Stimulated activated CD4-positive, alpha-beta T cell treated with anti-CD3 and anti-CD28 coated beads, TNF-alpha, amount 100 ng/mL, for 24 hours (primary cell): ENCODE results near the gene METTL26.

ENCODE experiments used
- DNase-seq, 3 experiments: peaks; one replicate each; pipeline ENCODE4 v3.0.0-alpha.2; 2020; ENCODE audit warnings: low read depth in 3 of 3

METTL26 gene

DNA sequence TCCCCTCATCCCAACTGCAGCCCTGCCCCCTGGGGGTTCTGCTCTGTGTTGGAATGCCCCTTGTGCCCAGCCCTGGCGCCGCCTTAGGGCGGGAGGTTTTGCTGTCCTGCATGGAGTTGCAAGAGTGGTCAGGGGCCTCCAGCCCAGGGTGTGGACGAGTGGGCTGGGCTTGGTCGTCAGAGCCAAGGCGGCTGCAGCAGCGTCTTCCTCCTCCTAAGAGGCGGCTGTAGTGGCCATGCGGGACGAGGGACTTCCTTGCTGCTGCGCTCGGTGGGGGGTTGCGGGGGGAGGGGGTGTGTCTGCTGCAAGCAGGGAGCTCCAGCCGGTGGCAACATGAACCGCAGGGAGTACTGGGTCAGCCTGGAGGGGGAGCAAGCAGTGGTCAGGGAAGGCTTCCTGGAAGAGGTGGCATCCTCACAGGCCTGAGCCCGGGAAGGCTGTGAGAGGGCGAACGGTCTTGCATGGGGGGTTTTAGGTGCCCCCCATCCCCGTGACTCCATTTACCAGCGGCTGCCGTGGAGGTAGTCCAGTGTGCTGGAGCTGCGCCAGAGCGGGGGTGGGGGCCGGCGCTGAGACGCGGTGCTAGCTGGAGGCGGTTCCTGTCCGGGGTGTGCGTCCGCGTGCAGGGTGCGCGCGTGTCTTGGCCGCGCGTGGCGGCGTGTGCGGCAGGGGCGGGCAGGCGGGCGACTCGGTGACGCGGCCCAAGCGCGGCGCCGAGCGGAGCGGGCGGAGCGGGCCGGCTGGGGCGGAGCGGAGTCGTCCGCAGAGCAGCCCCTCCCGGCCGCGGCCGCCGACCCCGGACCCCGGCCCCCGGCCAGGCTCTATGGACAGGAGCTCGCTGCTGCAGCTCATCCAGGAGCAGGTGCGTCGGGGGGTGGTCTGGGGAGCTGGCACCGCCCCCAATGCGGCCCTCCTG, 39.1 kb upstream of the METTL26 start, which contains the start of gene RHBDL1:
RHBDL1 (plus strand) TSS at position 704 of the 916 bp plus-strand sequence; CDS start at position 824, 120 bp downstream.
- no peak for DNase-seq

DNA sequence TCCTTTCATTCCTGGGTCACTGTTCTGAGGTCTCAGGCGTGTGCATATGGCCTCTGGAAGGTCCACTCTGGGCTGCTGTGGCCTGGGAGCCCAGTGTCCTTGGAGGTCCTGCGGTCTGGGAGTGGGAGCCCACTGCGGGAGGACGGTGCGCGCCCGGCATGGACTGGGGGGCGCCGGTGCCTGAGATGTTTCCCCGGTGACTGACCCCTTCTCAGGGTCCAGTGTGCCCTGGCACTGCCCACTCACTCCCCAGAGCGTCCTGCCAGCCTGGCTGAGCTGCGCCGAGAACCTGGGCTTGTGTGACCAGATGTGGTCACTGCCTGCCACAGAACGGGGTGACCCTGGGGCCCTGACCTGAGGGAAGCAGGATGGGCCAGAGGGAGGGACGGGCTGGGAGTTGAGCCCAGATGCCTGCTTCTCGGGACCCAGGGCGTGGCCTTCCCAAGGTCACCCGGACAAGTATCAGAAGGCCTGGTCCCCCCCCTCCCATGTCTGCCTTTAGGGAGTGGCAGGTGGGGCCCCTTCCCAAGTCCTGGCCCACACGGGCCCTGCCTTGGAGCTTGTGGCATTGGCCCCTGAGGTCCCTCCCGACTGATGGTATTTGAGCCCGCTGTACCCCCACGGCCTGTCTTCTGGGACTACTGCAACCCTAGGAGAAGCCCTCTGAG, 38.2 kb upstream of the METTL26 start:
- no peak for DNase-seq

DNA sequence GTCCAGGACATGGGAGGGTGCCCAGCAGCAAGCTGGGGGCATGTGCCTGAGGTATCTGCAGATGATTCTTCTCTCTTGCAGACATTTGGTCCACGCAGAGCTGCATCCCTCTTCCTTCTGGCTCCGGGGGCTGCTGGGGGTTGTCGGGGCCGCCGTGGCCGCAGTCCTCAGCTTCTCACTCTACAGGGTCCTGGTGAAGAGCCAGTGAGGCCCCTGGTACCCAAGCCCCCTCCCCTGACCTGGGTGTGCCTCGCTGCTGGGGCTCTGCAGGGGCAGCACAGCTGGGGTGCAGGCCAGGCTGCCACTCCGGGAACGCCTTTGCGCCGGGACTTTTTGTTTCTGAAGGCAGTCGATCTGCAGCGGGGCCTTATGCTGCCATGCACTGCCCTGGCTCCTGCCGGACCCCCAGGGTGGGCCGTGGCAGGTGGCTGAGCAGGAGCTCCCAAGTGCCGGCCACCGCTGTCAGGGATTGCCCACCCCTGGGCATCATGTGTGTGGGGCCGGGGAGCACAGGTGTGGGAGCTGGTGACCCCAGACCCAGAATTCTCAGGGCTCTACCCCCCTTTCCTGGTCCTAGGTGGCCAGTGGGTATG, 37.4 kb upstream of the METTL26 start:
- DNase-seq, result no peak

DNA sequence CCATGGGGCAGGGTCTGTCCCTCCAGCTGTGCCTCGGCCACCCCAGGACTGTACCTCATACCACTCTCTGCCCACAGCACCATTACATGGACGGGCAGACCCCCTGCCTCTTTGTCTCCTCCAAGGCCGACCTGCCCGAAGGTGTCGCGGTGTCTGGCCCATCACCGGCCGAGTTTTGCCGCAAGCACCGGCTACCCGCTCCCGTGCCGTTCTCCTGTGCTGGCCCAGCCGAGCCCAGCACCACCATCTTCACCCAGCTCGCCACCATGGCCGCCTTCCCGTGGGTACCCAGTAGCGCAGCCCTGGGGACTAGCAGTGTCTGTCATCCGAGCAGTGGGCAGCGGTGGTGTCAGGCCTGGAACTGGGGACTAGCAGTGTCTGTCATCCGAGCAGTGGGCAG, 36.7 kb upstream of the METTL26 start:
- DNase-seq, result no peak

DNA sequence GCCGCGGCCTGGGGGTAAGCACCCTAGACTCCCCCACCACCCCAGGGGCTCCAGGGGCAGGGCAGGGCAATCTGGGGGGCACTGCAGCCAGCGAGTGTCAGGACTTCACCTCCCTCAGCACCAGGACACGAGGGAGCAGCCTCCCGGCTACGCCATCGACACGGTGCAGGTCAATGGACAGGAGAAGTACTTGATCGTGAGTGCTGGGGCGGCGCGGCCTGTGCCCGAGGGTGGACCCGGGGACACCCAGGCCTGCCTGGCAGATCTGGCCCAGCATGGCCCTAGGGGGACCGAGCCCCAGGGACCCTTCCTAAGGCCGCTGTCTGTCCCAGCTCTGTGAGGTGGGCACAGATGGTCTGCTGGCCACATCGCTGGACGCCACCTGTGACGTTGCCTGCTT, 36.3 kb upstream of the METTL26 start:
- DNase-seq, result no peak

DNA sequence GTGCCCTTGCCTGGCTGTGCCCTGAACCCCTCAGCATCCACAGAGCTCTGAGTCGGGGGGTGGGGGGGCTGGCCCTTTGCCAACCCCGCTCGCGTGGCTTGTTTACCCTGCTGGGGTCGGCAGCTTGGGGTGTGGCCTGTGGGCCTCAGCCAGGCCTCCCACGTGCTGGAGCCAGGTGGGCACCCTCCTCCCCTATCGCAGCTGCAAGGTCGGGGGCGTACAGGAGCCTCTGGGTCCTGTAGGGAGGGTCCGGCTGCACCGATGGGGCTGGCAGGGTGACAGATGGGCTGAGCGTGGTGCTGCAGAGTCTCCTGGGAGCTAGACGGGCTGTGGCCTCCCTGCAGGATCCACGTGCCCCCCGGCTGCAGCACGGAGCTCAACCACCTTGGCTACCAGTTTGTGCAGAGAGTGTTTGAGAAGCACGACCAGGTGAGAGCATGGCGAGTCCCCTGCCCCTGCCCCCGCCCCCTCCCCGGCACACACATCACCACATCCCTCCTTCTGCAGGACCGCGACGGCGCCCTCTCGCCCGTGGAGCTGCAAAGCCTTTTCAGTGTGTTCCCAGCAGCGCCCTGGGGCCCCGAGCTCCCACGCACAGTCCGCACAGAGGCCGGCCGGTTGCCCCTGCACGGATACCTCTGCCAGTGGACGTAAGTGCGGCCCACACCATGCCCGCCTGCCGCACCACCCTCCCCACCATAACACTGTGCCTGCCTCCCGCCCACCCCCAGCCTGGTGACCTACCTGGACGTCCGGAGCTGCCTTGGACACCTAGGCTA, 35.4 kb upstream of the METTL26 start:
- no peak for DNase-seq

DNA sequence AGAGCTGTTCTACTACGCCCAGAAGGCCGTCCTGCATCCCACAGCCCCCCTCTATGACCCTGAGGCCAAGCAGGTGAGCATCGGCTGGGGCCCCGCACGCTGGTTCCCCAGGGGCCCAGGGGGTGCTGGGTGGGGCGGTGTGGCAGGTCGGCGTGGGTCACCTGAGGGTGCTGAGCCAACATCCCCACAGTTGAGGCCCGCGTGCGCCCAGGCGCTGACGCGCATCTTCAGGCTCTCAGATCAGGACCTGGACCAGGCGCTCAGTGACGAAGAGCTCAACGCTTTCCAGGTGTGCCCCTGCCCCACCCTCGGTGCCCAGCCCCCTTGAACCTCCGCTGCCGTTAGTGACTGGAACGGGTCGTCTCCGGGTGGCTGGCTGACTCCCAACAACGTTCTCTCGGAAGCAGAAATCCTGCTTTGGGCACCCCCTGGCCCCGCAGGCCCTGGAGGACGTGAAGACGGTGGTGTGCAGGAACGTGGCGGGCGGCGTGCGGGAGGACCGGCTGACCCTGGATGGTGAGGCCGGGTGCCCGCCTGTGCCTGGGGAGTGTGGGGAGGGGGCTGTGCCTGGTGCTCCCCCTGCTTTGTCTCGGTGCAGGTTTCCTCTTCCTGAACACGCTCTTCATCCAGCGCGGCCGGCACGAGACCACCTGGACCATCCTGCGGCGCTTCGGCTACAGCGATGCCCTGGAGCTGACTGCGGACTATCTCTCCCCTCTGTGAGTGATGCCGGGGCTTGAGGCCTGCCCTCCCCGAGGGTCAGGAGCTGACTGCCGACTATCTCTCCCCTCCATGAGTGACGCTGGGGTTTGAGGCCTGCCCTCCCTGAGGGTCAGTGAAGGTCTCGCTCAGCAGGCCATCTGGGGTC, 34.6 kb upstream of the METTL26 start:
- no peak for DNase-seq

DNA sequence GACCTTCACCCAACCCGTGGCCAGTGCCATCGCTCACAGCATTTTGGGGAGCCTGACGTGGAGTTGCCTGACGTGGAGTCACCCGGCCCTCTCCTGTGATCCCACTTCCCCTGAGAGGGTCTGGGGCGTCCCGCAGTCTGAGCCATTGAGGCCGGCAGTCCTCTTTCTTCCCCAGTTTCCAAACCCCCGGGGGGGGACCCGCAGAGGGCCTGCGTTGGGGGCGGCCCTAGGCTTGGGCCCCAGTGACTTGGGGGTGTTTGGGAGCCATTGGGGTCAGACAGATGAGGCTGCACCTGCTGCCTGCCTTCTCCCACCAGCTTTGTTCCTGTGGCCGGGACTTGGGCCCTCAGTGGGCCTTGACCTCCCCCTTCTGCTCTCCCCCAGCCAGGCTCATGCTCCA, 33.6 kb upstream of the METTL26 start:
- no peak for DNase-seq

DNA sequence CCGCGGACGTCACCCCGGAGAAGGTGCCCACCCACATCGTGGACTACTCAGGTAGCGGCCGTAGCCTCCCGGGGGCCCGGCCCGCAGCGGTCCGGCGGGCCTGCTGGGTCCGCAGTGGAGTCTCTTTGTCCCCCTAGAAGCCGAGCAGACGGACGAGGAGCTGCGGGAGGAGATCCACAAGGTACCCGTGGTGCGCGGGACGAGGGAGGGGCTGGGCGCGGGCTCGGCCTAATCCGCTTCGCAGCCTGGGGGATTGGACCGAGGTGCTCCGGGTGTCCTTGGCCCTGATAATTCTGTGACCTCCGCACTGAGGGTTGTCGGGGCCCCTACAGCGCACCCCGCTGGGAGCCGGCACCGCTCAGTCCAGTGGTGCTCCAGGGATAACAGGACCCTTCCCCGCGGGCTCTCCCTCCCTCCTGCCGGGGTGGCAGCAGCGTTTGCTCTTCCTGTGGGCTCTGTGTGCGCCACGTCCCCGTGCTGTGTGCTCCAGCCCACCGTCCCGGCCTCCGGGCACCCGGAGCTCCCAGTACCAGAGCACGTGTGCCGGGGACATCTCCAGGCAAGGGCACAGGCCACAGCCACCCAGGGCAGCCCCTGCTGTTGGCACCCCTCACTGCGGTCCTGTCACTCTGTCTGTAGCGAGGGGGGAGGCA, 32.5 kb upstream of the METTL26 start:
- no peak for DNase-seq

DNA sequence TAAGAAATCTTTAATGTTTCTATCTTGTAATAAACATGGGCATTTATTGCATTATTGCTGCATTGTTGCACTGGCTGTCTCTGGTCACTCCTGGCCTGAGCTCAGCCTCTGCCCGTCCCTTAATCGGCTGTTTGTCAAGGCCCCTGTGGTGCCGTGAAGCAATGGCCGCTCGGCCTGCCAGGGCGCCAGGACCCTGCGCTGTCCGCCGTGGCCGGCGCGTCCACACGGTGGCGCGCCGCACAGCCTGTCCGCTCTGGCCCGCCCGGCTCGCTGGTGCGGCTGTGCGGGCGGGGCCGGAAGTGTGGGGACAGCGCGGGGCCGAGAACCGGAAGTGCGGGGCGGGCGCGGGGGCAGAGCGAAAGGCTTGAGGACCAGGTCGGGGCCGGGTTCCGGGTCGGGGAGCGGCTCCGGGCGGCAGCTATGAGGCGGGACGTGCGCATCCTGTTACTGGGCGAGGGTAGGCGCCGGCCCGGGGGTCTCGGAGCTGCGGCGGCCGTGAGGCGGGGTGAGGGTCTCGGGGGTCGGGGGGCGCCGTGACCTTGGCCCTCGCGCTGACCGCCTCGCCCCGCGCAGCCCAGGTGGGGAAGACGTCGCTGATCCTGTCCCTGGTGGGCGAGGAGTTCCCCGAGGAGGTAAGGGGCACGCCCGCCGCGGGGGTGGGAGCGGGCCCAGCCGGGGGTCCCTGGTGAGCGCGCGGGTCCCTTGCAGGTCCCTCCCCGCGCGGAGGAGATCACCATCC, 31.8 kb upstream of the METTL26 start, which contains the start of gene RHOT2:
RHOT2 (plus strand) TSS at position 353 of the 739 bp plus-strand sequence; CDS start at position 421, 68 bp downstream.
- DNase-seq, result peak; percentile 85 to 95 (median 87)

DNA sequence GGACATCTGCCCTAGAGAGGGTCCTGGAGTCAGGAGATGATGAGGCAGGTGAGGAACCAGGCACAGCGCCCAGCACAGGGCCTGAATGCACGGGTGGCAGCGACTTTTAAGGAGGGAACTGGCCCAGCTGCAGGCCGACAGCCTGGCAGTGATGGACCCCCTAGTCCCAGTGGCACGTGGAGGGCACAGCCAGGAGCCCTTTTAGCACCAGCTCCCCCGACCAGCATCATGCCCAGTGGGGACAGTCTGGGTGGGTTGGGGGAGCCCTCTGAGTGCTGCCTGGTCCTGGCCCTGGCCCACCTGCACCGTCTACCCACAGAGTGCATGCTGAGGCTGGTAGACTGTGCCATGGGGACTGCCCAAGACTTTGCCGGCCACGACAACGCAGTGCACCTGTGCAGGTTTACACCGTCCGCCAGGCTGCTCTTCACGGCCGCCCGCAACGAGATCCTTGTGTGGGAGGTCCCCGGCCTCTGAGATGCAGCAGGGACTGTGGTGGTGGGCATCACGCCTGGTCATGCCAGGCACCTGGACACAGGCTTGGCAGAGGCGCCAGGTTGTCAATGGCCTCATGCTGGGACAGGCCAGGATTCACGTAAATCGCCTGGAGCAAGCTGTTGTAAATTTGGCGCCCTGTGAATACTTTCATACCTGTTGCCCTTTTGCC, 31.1 kb upstream of the METTL26 start:
- DNase-seq, result no peak

DNA sequence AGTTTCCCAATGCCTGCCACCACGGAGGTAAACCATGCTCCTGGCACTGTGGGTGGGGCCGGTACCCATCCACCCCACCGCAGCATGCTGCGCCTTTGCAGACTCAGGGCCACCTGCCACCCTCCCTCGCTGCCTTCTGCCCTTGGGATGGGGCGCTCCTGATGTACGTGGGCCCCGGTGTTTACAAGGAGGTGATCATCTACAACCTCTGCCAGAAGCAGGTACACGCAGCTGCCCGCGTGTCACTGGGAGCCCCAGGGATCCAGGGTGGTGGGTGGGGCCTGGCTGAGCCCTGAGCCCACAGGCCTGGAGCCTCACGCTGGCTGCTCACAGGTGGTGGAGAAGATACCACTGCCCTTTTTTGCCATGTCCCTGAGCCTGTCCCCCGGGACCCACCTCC, 30.5 kb upstream of the METTL26 start:
- DNase-seq, result no peak

DNA sequence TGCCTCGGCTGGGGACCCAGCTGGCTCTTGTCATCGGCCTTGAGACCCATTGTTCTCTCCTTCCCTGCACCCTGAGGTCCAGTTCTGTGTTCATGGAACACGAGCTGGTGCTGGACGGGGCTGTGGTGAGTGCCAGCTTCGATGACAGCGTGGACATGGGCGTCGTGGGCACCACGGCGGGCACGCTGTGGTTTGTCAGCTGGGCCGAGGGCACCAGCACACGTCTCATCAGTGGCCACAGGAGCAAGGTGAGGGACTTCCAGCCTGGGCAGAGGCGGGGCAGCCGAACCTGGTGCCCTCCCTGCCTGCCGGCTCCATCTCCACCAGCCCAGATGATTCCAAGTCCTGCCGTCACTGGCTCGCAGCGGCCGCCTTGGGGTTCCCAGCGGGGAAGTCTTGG, 26.5 kb upstream of the METTL26 start:
- DNase-seq, result no peak

DNA sequence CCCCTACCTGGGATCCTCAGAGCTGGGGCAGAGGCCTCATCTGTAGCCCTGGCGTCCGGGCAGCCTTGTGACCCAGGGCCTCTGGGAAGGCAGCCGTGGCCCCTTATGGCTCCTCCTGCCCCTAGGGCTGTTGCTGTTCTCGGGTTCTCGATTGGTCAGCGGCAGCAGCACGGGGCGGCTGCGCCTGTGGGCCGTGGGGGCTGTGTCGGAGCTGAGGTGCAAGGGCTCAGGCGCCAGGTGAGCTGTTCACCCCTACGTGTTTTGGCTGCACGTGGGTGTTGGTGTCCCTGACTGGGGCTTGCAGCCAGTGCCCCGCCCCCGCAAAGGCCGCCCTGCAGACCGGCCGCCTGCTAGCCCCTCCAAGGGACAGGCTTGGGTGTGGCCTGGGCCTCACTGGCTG, 26.0 kb upstream of the METTL26 start:
- no peak for DNase-seq

DNA sequence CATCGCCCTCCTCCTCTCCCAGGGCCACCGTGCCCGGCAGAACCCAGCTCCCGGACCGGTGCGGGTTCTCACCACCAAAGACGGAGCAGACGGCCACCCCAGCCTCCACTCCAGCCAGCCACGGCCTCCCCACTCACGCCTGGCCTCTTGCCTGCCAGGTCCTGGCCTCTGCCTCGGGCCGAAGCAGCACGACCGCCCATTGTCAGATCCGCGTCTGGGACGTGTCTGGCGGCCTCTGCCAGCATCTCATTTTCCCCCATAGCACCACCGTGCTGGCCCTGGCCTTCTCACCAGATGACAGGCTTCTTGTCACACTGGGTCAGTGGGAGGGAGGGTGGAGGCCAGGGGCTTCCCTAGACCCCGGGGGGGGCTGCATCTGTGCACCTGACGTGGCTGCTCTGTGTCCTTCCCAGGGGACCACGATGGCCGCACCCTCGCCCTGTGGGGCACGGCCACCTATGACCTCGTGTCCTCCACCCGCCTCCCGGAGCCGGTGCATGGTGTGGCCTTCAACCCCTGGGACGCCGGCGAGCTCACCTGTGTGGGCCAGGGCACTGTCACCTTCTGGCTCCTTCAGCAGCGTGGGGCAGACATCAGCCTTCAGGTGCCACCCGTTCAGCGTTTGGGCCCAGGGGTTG, 25.2 kb upstream of the METTL26 start:
- DNase-seq, result no peak

DNA sequence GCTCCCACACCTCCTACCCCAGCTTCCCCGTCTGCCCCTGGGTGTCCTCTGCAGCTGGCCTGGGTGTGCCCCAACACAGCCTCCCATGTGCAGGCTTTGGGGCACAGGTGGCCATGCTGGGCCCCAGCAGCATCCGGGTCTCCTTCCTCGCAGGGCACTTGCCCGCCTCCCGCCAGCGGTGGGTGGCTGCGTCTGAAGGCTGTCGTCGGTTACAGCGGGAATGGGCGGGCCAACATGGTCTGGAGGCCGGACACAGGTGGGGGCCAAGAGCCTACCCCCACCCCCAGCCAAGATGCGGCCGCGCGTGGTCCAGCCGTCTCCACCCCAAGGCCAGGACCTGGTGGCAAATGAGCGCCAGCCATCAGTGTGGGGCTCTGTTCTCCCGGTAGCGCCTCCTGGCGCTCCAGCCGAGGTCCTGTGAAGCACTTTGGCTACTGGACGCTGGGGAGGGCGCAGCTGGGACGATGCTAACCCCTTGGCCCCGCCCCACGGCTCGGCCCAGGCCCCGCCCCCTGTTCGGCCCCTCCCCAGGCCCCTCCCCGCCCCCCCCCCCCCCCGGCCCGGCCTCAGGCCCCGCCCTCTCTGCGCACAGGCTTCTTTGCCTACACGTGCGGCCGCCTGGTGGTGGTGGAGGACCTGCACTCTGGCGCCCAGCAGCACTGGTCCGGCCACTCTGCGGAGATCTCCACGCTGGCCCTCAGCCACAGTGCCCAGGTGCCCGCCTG, 24.5 kb upstream of the METTL26 start:
- DNase-seq, result peak in 2 of 3 experiments; percentile 38 to 66

DNA sequence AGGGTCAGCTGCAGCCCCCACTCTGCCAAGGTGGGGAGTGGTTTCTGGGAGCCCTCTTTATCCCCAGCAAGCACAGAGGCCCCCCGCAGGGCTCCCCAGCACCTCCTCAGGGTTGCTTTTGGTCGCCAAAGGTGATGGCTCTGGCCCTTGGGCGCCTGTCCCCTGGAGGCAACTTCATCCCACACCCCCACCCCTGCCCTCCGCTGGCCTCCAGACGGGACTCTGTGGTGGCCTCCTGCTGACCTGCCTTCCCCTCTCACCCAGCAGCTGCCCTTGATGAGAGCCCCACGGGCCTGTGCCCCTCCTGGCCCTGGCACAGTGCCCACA, 24.0 kb upstream of the METTL26 start:
- no peak for DNase-seq

DNA sequence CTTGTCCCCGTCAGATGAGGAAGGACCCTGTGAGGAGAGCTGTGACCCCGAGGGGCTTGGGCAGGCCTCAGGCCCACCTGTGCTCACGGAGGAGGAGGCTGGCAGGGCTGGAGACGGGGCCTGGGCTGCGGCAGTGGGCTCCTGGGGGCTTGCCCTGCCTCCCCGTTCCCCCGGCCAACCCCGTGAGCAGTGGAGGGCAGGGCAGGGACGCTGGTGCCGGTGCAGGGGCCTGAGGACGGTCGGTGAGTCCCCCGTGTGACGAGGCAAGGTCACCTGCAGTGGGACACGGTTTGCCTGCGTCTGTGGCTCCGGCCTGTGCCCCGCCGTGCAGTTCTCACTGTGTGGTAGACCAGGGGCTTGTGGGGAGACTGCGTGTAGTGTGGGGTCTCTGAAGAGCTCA, 23.5 kb upstream of the METTL26 start:
- DNase-seq, result no peak
